ENCODE measurements around the gene ATXN7L1. TPM values are rescaled to one million over a fixed set of nuclear protein-coding genes. Genes with fewer than 3 reads are reported as not detected.

Gene ATXN7L1
- total RNA-seq, 1 donor from 2014 or later = 16.2 TPM

GRCh38 chr7:105905209-105905909, 29.0 kb upstream of the ATXN7L1 start:
- no peaks in the 10 kb centered on the region for H3K27me3 ChIP-seq
- intact Hi-C loops (cut with DNase I) = no loop called here
- H3K4me1 ChIP-seq = no peaks in the 10 kb centered on the region

DNA sequence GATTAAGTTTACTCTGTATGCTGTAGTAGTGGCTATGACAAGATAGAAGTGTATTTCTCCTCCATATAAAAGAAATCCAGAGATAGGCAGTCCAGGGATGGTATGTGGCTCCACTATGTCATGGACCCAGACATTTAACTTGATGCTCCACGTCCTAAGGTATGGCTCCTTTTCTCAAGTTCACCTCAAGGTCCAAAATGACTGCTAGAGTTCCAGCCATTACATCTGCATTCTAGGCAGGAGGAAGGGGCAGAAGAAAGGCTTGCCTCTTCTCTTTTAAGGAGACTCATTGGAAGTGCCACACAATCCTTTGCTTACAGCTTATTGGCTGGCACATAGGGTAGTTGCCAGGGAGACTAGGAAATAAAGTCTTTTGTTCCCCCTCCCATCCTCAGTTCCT, 27.7 kb upstream of the ATXN7L1 start:
- TF ChIP-seq POLR2AphosphoS5 (IDR thresholded peaks at IDR 0.05; ENCODE audit: insufficient read depth in 1 of 2, low read depth in 1 of 2) = no peak
- no peak for TF ChIP-seq POLR2A (IDR thresholded peaks at IDR 0.05)
- TF ChIP-seq, protein P1, sequence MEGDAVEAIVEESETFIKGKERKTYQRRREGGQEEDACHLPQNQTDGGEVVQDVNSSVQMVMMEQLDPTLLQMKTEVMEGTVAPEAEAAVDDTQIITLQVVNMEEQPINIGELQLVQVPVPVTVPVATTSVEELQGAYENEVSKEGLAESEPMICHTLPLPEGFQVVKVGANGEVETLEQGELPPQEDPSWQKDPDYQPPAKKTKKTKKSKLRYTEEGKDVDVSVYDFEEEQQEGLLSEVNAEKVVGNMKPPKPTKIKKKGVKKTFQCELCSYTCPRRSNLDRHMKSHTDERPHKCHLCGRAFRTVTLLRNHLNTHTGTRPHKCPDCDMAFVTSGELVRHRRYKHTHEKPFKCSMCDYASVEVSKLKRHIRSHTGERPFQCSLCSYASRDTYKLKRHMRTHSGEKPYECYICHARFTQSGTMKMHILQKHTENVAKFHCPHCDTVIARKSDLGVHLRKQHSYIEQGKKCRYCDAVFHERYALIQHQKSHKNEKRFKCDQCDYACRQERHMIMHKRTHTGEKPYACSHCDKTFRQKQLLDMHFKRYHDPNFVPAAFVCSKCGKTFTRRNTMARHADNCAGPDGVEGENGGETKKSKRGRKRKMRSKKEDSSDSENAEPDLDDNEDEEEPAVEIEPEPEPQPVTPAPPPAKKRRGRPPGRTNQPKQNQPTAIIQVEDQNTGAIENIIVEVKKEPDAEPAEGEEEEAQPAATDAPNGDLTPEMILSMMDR (IDR thresholded peaks at IDR 0.05) = no peak
- Histone ChIP-seq H3K4me3 (no peak overlapping the region), H3K4me1 (no peaks in the 10 kb centered on the region), H3K9me3 (no peaks in the 10 kb centered on the region), H3K36me3 (no peaks in the 10 kb centered on the region), H3K27ac (no peak overlapping the region), H3K27me3 (no peaks in the 10 kb centered on the region)
- intact Hi-C loops (cut with DNase I) = no loop called here
- DNase-seq (ENCODE audit: extremely low spot score in 2 of 2) = no peak

More at GRCh38 chr7:105905209-105905909, 29.0 kb upstream of the ATXN7L1 start:
- no peak for DNase-seq (ENCODE audit: extremely low spot score in 2 of 2)
- H3K4me3 ChIP-seq = no peak overlapping the region
- no peak for TF ChIP-seq POLR2A (IDR thresholded peaks at IDR 0.05)
- TF ChIP-seq, protein P1 (IDR thresholded peaks at IDR 0.05) = no peak
- no peak for TF ChIP-seq POLR2AphosphoS5 (IDR thresholded peaks at IDR 0.05; ENCODE audit: insufficient read depth in 1 of 2, low read depth in 1 of 2)
- no peak overlapping the region for H3K27ac ChIP-seq
- no peaks in the 10 kb centered on the region for H3K9me3 ChIP-seq
- H3K36me3 ChIP-seq = no peaks in the 10 kb centered on the region

DNA sequence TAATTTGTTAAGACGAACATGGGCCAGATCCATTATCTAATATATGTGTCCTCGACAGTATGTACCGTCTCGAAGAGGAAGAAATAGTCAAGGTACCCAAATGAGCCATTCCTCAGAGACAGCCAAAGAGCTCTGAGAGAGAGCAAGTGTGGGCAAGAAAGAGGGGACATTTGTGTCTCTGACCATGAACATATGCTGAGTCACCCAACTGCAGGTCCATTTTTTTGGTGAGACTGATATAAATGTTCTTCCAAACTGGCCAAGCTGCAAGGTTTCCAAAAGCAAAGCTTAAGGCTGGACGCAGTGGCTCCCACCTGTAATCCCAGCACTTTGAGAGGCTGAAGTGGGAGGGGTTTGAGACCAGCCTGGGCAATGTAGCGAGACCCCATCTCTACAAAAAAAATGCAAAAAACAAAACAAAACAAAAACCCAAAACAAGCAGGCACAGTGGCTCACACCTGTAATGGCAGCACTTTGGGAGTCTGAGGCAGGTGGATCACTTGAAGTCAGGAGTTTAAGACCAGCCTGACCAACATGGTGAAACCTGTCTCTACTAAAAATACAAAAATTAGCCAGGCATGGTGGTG, 26.0 kb upstream of the ATXN7L1 start:
- no peak for DNase-seq (ENCODE audit: extremely low spot score in 2 of 2)
- Histone ChIP-seq H3K27ac (no peak overlapping the region), H3K4me1 (peaks cover 2% of the 10 kb centered on the region), H3K4me3 (no peak overlapping the region), H3K27me3 (no peaks in the 10 kb centered on the region), H3K36me3 (no peaks in the 10 kb centered on the region), H3K9me3 (no peaks in the 10 kb centered on the region)
- intact Hi-C loops (cut with DNase I) = no loop called here
- TF ChIP-seq POLR2AphosphoS5 (IDR thresholded peaks at IDR 0.05; ENCODE audit: insufficient read depth in 1 of 2, low read depth in 1 of 2) (no peak), POLR2A (IDR thresholded peaks at IDR 0.05) (no peak)
- TF ChIP-seq, protein P1 (IDR thresholded peaks at IDR 0.05) = no peak

DNA sequence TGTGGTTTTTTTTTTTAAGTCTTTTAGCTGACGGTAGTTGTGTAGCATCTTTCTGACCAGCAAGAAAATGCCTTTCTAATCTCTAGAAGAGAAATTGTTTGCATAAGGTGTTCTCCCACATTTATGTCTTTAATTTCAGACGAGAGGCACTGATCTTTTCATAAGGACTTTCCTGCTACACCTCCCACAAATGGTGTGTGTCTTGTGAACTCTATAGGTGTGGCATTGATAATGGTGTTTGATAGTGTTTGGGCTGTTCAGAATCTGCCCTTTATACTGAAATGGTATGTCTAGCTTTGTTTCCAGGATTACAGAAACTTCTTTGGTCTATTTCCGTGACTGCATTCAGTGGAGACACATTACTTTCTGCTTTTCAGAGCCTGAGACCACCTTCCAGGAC, 21.6 kb upstream of the ATXN7L1 start:
- H3K4me1 ChIP-seq = peaks cover 5% of the 10 kb centered on the region
- no peak overlapping the region for H3K4me3 ChIP-seq
- intact Hi-C loops (cut with DNase I) = no loop called here
- H3K27me3 ChIP-seq = no peaks in the 10 kb centered on the region
- H3K36me3 ChIP-seq = no peaks in the 10 kb centered on the region
- no peak overlapping the region for H3K27ac ChIP-seq
- no peak for DNase-seq (ENCODE audit: extremely low spot score in 2 of 2)
- H3K9me3 ChIP-seq = no peaks in the 10 kb centered on the region
- TF ChIP-seq POLR2A (IDR thresholded peaks at IDR 0.05) = no peak
- TF ChIP-seq POLR2AphosphoS5 (IDR thresholded peaks at IDR 0.05; ENCODE audit: insufficient read depth in 1 of 2, low read depth in 1 of 2) = no peak
- TF ChIP-seq, protein P1 (IDR thresholded peaks at IDR 0.05) = no peak

DNA sequence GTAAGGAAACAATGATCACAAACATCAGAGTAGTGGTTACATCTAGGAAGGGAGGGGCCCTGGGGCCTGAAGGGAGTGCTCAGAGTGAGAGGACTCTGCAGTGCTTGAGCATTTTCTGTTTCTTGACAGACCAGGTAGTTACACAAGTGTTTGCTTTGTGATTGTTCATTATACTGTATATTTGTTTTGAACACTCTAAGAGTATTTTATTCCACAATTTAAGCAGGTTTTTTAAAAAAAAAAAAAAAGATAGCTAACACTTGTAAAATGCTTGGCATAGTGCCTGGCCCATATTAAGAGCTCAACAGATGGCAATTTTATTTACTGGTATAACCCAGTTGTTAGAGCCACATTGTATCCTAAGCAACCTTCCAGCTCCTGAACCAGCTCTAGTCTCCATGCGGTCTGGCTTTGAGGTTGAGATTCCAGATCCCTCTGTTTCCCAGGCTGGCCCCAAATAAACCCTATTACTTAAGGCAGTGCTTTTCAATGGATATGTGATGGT, 20.1 kb upstream of the ATXN7L1 start:
- intact Hi-C loops (cut with DNase I) = no loop called here
- H3K4me1 ChIP-seq = peaks cover 5% of the 10 kb centered on the region
- no peaks in the 10 kb centered on the region for H3K9me3 ChIP-seq
- no peak overlapping the region for H3K27ac ChIP-seq
- H3K4me3 ChIP-seq = no peak overlapping the region
- no peak for DNase-seq (ENCODE audit: extremely low spot score in 2 of 2)
- no peaks in the 10 kb centered on the region for H3K36me3 ChIP-seq
- no peaks in the 10 kb centered on the region for H3K27me3 ChIP-seq
- TF ChIP-seq POLR2A (IDR thresholded peaks at IDR 0.05) (no peak), POLR2AphosphoS5 (IDR thresholded peaks at IDR 0.05; ENCODE audit: insufficient read depth in 1 of 2, low read depth in 1 of 2) (no peak)
- TF ChIP-seq, protein P1 (IDR thresholded peaks at IDR 0.05) = no peak
